Hepatocyte (in vitro differentiated cells): ENCODE measurements around the gene SMIM31. TPM values are rescaled to one million over a fixed set of nuclear protein-coding genes. Genes with fewer than 3 reads are reported as not detected.

Source experiments
- DNase-seq: peaks from one replicate; pipeline ENCODE4 v3.0.0-alpha.2; 2016; ENCODE audit warnings: low spot score
- H2AFZ ChIP-seq: fragments of 200-600 bp; sonication (generic); 2 replicates; pipeline ENCODE4 v1.6.0; 2016; ENCODE audit warnings: antibody characterized with exemption, mild to moderate bottlenecking
- H3K27ac ChIP-seq: fragments of 200-600 bp; sonication (generic); 2 replicates; pipeline ENCODE4 v1.5.1; 2016; ENCODE audit warnings: mild to moderate bottlenecking
- H3K27me3 ChIP-seq: fragments of 200-600 bp; sonication (generic); 2 replicates; pipeline ENCODE4 v1.6.1; 2016
- H3K36me3 ChIP-seq: fragments of 200-600 bp; sonication (generic); replicated peaks from 2 replicates; pipeline ENCODE4 v1.5.1; 2016; ENCODE audit warnings: low read depth; ENCODE audit not compliant: insufficient read depth
- H3K4me1 ChIP-seq: fragments of 200-600 bp; sonication (generic); 2 replicates; pipeline ENCODE4 v1.5.1; 2016; ENCODE audit warnings: mild to moderate bottlenecking, moderate library complexity; ENCODE audit not compliant: insufficient read depth
- H3K4me2 ChIP-seq: fragments of 200-600 bp; sonication (generic); 2 replicates; pipeline ENCODE4 v1.6.0; 2016
- H3K4me3 ChIP-seq: fragments of 200-600 bp; sonication (generic); 2 replicates; pipeline ENCODE4 v1.5.1; 2016; ENCODE audit warnings: mild to moderate bottlenecking
- H3K79me2 ChIP-seq: fragments of 200-600 bp; sonication (generic); 2 replicates; pipeline ENCODE4 v1.6.0; 2017; ENCODE audit warnings: mild to moderate bottlenecking
- H3K9me2 ChIP-seq: fragments of 200-600 bp; sonication (generic); replicated peaks from 2 replicates; pipeline ENCODE4 v1.6.0; 2017; ENCODE audit warnings: mild to moderate bottlenecking; ENCODE audit not compliant: insufficient read depth
- H3K9me3 ChIP-seq: fragments of 200-600 bp; sonication (generic); 2 replicates; pipeline ENCODE4 v1.5.1; 2016; ENCODE audit warnings: low read depth, mild to moderate bottlenecking
- H4K20me1 ChIP-seq: fragments of 200-600 bp; sonication (generic); 2 replicates; pipeline ENCODE4 v1.6.0; 2016; ENCODE audit warnings: mild to moderate bottlenecking; ENCODE audit not compliant: insufficient read depth, poor library complexity, severe bottlenecking
- CTCF ChIP-seq: fragments of 200-600 bp; sonication (generic); IDR thresholded peaks from 2 replicates; pipeline ENCODE4 v1.5.1; 2016; ENCODE audit warnings: antibody characterized with exemption, mild to moderate bottlenecking; ENCODE audit not compliant: poor library complexity
- EZH2 ChIP-seq: fragments of 200-600 bp; sonication (generic); IDR thresholded peaks from 2 replicates; pipeline ENCODE4 v1.6.1; 2016; ENCODE audit warnings: antibody characterized with exemption, mild to moderate bottlenecking, borderline replicate concordance
- EZH2phosphoT487 ChIP-seq: fragments of 200-600 bp; sonication (generic); IDR thresholded peaks from one replicate; pipeline ENCODE4 v1.6.1; 2018; ENCODE audit warnings: antibody characterized with exemption, mild to moderate bottlenecking, low read depth, moderate library complexity; ENCODE audit not compliant: unreplicated experiment, severe bottlenecking
- WGBS: methylation state at CpG from one replicate; pipeline ENCODE4 v1.1.6; 2016; ENCODE audit warnings: low lambda C conversion rate; ENCODE audit errors: missing lambda C conversion rate; 5-methylcytosine and 5-hydroxymethylcytosine counted together
- polyA plus RNA-seq: library from polyadenylated mRNA; unstranded; fragments of >200 nt; fragmentation: Nextera tagmentation; extraction: Ambion mirVana; gene quantifications from 2 replicates; pipeline ENCODE4 v1.2.1, GENCODE V29; 2016
- small RNA-seq: library from RNA; depleted of rRNA; stranded (forward); fragments of <200 nt; gene quantifications from one replicate; pipeline ENCODE3, GENCODE V24; 2014
- total RNA-seq: library from RNA; depleted of rRNA; stranded (reverse); fragments of >200 nt; gene quantifications from 2 replicates; pipeline ENCODE4 v1.2.3, GENCODE V29; 2014

Gene SMIM31
- total and polyA plus RNA-seq, 2 experiments from 2014 or later: 0.43 to 0.51 TPM

GRCh38 chr4:164847967-164848649, 94.2 kb downstream of the SMIM31 start:
- H3K4me3 ChIP-seq: no peak overlapping the region
- H3K4me1 ChIP-seq: no peaks in the 10 kb centered on the region
- H3K27ac ChIP-seq: no peak overlapping the region
- no peaks in the 10 kb centered on the region for H3K9me3 ChIP-seq
- H2AFZ ChIP-seq: no peak overlapping the region
- 73% methylated on average over 2 of the region's 2 CpGs for WGBS
- DNase-seq: no peak
- H3K4me2 ChIP-seq: no peak overlapping the region
- H4K20me1 ChIP-seq: no peaks in the 10 kb centered on the region
- H3K9me2 ChIP-seq: no peaks in the 10 kb centered on the region
- no peaks in the 10 kb centered on the region for H3K27me3 ChIP-seq
- no peaks in the 10 kb centered on the region for H3K36me3 ChIP-seq
- no peaks in the 10 kb centered on the region for H3K79me2 ChIP-seq
- no peak for TF ChIP-seq EZH2
- TF ChIP-seq EZH2phosphoT487: no peak
- no peak for TF ChIP-seq CTCF

Small RNA genes within 50 kb of the gene (small RNA-seq; reads per million reads assigned to genes)
- not detected for gene RNU6-668P

Other genes with a start within 250 kb of the SMIM31 start
- 1.5 and 1.6 TPM in 2 replicates for gene APELA, start 123.0 kb downstream of the SMIM31 start, total RNA-seq
- 0.29 TPM in 1 of 2 replicates, not detected in the other for gene APELA, start 123.0 kb downstream of the SMIM31 start, polyA plus RNA-seq
- not detected in 2 replicates for gene TRIM61, start 223.5 kb downstream of the SMIM31 start, total RNA-seq
- 0.16 TPM in 1 of 2 replicates, not detected in the other for gene TRIM61, start 223.5 kb downstream of the SMIM31 start, polyA plus RNA-seq